Hematopoietic multipotent progenitor cell treated with erythropoietin and hydrocortisone succinate and interleukin-3 and kit ligand, for 15 days (in vitro differentiated cells): ENCODE results near the gene KNL1.
"Not testable (repeated sequence)": the region's sequence is repeated elsewhere in the genome, so short reads cannot be mapped to it uniquely, and the experiment has no call there.

ENCODE experiments used
- DNase-seq: peaks from one replicate; pipeline ENCODE4 v3.0.0-alpha.2; 2015; ENCODE audit warnings: low spot score

The KNL1 gene

GRCh38 chr15:40664909-40665308, 70.9 kb downstream of the KNL1 start:
- peak; percentile 24 for DNase-seq

GRCh38 chr15:40676290-40676689, 82.2 kb downstream of the KNL1 start:
- DNase-seq: not testable (repeated sequence)

GRCh38 chr15:40676906-40677305, 82.9 kb downstream of the KNL1 start:
- not testable (repeated sequence) for DNase-seq

- DNase-seq: no peak
Measured at GRCh38 chr15:40680151-40680550, 86.1 kb downstream of the KNL1 start.

- not testable (repeated sequence) for DNase-seq
Measured at GRCh38 chr15:40680959-40681358, 86.9 kb downstream of the KNL1 start.

GRCh38 chr15:40684381-40684780, 90.3 kb downstream of the KNL1 start:
- DNase-seq: no peak

GRCh38 chr15:40685376-40685775, 91.3 kb downstream of the KNL1 start:
- DNase-seq: no peak

GRCh38 chr15:40688932-40689799, 95.1 kb downstream of the KNL1 start:
- no peak for DNase-seq

- DNase-seq: no peak
Measured at GRCh38 chr15:40691737-40692136, 97.7 kb downstream of the KNL1 start.

GRCh38 chr15:40693904-40694687, 100.0 kb downstream of the KNL1 start:
- no peak for DNase-seq

GRCh38 chr15:40694688-40695468, 100.8 kb downstream of the KNL1 start, which contains the start of gene RAD51:
Gene RAD51 (plus strand): TSS chr15:40695174. CDS start chr15:40698759, 3,585 bp downstream.
- peak; percentile 94 for DNase-seq

GRCh38 chr15:40695469-40695890, 101.4 kb downstream of the KNL1 start:
- DNase-seq: no peak

GRCh38 chr15:40696228-40696627, 102.2 kb downstream of the KNL1 start:
- DNase-seq: no peak

GRCh38 chr15:40697916-40698315, 103.9 kb downstream of the KNL1 start:
- no peak for DNase-seq

GRCh38 chr15:40702077-40702476, 108.0 kb downstream of the KNL1 start:
- DNase-seq: peak; percentile 54

GRCh38 chr15:40706121-40706520, 112.1 kb downstream of the KNL1 start:
- DNase-seq: no peak
